Muscle layer of duodenum (tissue), 2 donors: Measurements from ENCODE around the gene GAN.

Experiments used
- H3K27ac ChIP-seq: one replicate; pipeline ENCODE4 v1.7.0; 2013; ENCODE audit warnings: mild to moderate bottlenecking, low read length
- H3K27me3 ChIP-seq: one replicate; pipeline ENCODE4 v1.7.0; 2013; ENCODE audit warnings: low read depth, mild to moderate bottlenecking, control low read depth, low read length
- H3K36me3 ChIP-seq, 2 donors: one replicate each; pipeline ENCODE4 v1.7.0; 2013; ENCODE audit warnings: low read length in 2 of 2, control low read depth in 1 of 2, mild to moderate bottlenecking in 1 of 2; ENCODE audit not compliant: insufficient read depth in 2 of 2, control insufficient read depth in 1 of 2
- H3K4me1 ChIP-seq, 2 donors: one replicate each; pipeline ENCODE4 v1.7.0; 2013; ENCODE audit warnings: low read length in 2 of 2, mild to moderate bottlenecking in 2 of 2, control low read depth in 1 of 2, moderate library complexity in 1 of 2; ENCODE audit not compliant: insufficient read depth in 2 of 2, control insufficient read depth in 1 of 2
- H3K4me3 ChIP-seq, 2 donors: one replicate each; pipeline ENCODE4 v1.7.0; 2013; ENCODE audit warnings: low read length in 2 of 2, low read depth in 1 of 2, mild to moderate bottlenecking in 1 of 2
- H3K9me3 ChIP-seq, 2 donors: one replicate each; pipeline ENCODE4 v1.7.0; 2013; ENCODE audit warnings: low read length in 2 of 2, control low read depth in 1 of 2, mild to moderate bottlenecking in 1 of 2; ENCODE audit not compliant: control insufficient read depth in 1 of 2
- donor health status: healthy.

The GAN gene

GRCh38 chr16:81314603-81315270 is at the start of gene GAN:
Gene GAN, plus strand, starts transcription at chr16:81314962. Its CDS starts 152 bp downstream, at chr16:81315114.
- no peaks in the 10 kb centered on the region for H3K27me3 ChIP-seq
- peak within 1 kb of the TSS; percentile 96 to 99 for H3K4me3 ChIP-seq
- H3K4me1 ChIP-seq, result peaks cover 9 to 22% of the 10 kb centered on the region in 2 donors
- H3K27ac ChIP-seq, result peak within 1 kb of the TSS; percentile 73
- no peaks in the 10 kb centered on the region for H3K9me3 ChIP-seq
- no peaks in the 10 kb centered on the region for H3K36me3 ChIP-seq

GRCh38 chr16:81265052-81265451 is 49.7 kb upstream of the GAN start:
- no peak overlapping the region for H3K4me3 ChIP-seq
- no peaks in the 10 kb centered on the region for H3K9me3 ChIP-seq
- H3K27me3 ChIP-seq, result no peaks in the 10 kb centered on the region
- H3K27ac ChIP-seq, result no peak overlapping the region
- peaks cover 5 to 24% of the 10 kb centered on the region in 2 donors for H3K4me1 ChIP-seq
- H3K36me3 ChIP-seq, result no peaks in the 10 kb centered on the region

GRCh38 chr16:81265658-81266451 is 48.9 kb upstream of the GAN start:
- H3K4me3 ChIP-seq, result no peak overlapping the region
- H3K27ac ChIP-seq, result peak overlapping the region; percentile 20
- no peaks in the 10 kb centered on the region for H3K36me3 ChIP-seq
- H3K9me3 ChIP-seq, result no peaks in the 10 kb centered on the region
- H3K4me1 ChIP-seq, result peaks cover 5 to 24% of the 10 kb centered on the region in 2 donors
- H3K27me3 ChIP-seq, result no peaks in the 10 kb centered on the region

GRCh38 chr16:81266680-81267095 is 48.1 kb upstream of the GAN start:
- no peak overlapping the region for H3K4me3 ChIP-seq
- H3K27ac ChIP-seq, result peak overlapping the region; percentile 20
- peaks cover 5 to 24% of the 10 kb centered on the region in 2 donors for H3K4me1 ChIP-seq
- no peaks in the 10 kb centered on the region for H3K9me3 ChIP-seq
- no peaks in the 10 kb centered on the region for H3K27me3 ChIP-seq
- no peaks in the 10 kb centered on the region for H3K36me3 ChIP-seq

- Histone ChIP-seq H3K4me3 (no peak overlapping the region), H3K4me1 (peaks cover 5 to 24% of the 10 kb centered on the region in 2 donors), H3K27ac (no peak overlapping the region), H3K9me3 (no peaks in the 10 kb centered on the region), H3K36me3 (no peaks in the 10 kb centered on the region), H3K27me3 (no peaks in the 10 kb centered on the region)
Observed at GRCh38 chr16:81268509-81268908, 46.3 kb upstream of the GAN start.

- no peaks in the 10 kb centered on the region for H3K9me3 ChIP-seq
- H3K36me3 ChIP-seq, result no peaks in the 10 kb centered on the region
- peak overlapping the region; percentile 67 for H3K27ac ChIP-seq
- H3K4me3 ChIP-seq, result no peak overlapping the region
- no peaks in the 10 kb centered on the region for H3K27me3 ChIP-seq
- H3K4me1 ChIP-seq, result no peaks in the 10 kb centered on the region
Observed at GRCh38 chr16:81273223-81273950, 41.4 kb upstream of the GAN start.

- Histone ChIP-seq H3K4me1 (no peaks in the 10 kb centered on the region), H3K27ac (peak overlapping the region; percentile 21), H3K9me3 (no peaks in the 10 kb centered on the region), H3K4me3 (no peak overlapping the region), H3K27me3 (no peaks in the 10 kb centered on the region), H3K36me3 (no peaks in the 10 kb centered on the region)
Observed at GRCh38 chr16:81275064-81275532, 39.7 kb upstream of the GAN start.

- Histone ChIP-seq H3K9me3 (no peaks in the 10 kb centered on the region), H3K27ac (peak overlapping the region; percentile 27), H3K4me3 (no peak overlapping the region), H3K36me3 (no peaks in the 10 kb centered on the region), H3K4me1 (no peaks in the 10 kb centered on the region), H3K27me3 (no peaks in the 10 kb centered on the region)
Observed at GRCh38 chr16:81275795-81276194, 39.0 kb upstream of the GAN start.

- H3K27ac ChIP-seq, result peak overlapping the region; percentile 27
- H3K36me3 ChIP-seq, result no peaks in the 10 kb centered on the region
- H3K9me3 ChIP-seq, result no peaks in the 10 kb centered on the region
- no peaks in the 10 kb centered on the region for H3K4me1 ChIP-seq
- no peaks in the 10 kb centered on the region for H3K27me3 ChIP-seq
- H3K4me3 ChIP-seq, result no peak overlapping the region
Observed at GRCh38 chr16:81276323-81276722, 38.4 kb upstream of the GAN start.

GRCh38 chr16:81277541-81278080 is 37.2 kb upstream of the GAN start:
- Histone ChIP-seq H3K4me1 (no peaks in the 10 kb centered on the region), H3K27ac (no peak overlapping the region), H3K4me3 (no peak overlapping the region), H3K9me3 (no peaks in the 10 kb centered on the region), H3K36me3 (no peaks in the 10 kb centered on the region), H3K27me3 (no peaks in the 10 kb centered on the region)

GRCh38 chr16:81278526-81278925 is 36.2 kb upstream of the GAN start:
- Histone ChIP-seq H3K9me3 (no peaks in the 10 kb centered on the region), H3K27ac (no peak overlapping the region), H3K4me3 (no peak overlapping the region), H3K36me3 (no peaks in the 10 kb centered on the region), H3K4me1 (no peaks in the 10 kb centered on the region), H3K27me3 (no peaks in the 10 kb centered on the region)
